HepG2 (cell line): Measurements from ENCODE around the gene EXOC7. TPM values are rescaled to one million over a fixed set of nuclear protein-coding genes. Genes with fewer than 3 reads are reported as not detected.
A peak's percentile ranks its signal among the peaks of the same experiment; 100 is the strongest.

Experiments
- CENPT ChIP-seq: sonication (generic); formaldehyde crosslinking; IDR thresholded peaks from 2 replicates; pipeline ENCODE4 v1.8.0; 2022; ENCODE audit warnings: low read depth, mild to moderate bottlenecking, moderate library complexity, missing genetic modification reagents
- ERF ChIP-seq: IDR thresholded peaks from 2 replicates; pipeline ENCODE4 v1.6.1; 2018; ENCODE audit warnings: missing biosample characterization, missing genetic modification reagents
- FOXM1 ChIP-seq: sonication (generic); formaldehyde crosslinking; IDR thresholded peaks from 2 replicates; pipeline ENCODE4 v1.5.0; 2020; ENCODE audit warnings: missing genetic modification reagents
- GLMP ChIP-seq: sonication (generic); formaldehyde crosslinking; IDR thresholded peaks from 2 replicates; pipeline ENCODE4 v1.9.0; 2021; ENCODE audit warnings: missing genetic modification reagents, mild to moderate bottlenecking, borderline replicate concordance
- ISX ChIP-seq: sonication (generic); formaldehyde crosslinking; conservative IDR thresholded peaks from 2 replicates; pipeline ENCODE4 v1.5.0; 2020; ENCODE audit warnings: missing genetic modification reagents
- KDM5A ChIP-seq: fragments of 200-600 bp; sonication (generic); IDR thresholded peaks from 2 replicates; pipeline ENCODE4 v1.7.0; 2018; ENCODE audit warnings: antibody characterized with exemption, mild to moderate bottlenecking, low read length, borderline replicate concordance
- NR2F6 ChIP-seq, 2 experiments: IDR thresholded peaks; 2 replicates each; pipeline ENCODE4 v1.6.1; 2016; ENCODE audit warnings: antibody characterized with exemption in 1 of 2, mild to moderate bottlenecking in 1 of 2
- PBX2 ChIP-seq: IDR thresholded peaks from 2 replicates; pipeline ENCODE4 v1.6.1; 2016; ENCODE audit warnings: control low read depth
- PRDM15 ChIP-seq: sonication (generic); formaldehyde crosslinking; IDR thresholded peaks from 2 replicates; pipeline ENCODE4 v1.4.0; 2020; ENCODE audit warnings: missing genetic modification reagents
- RAD51 ChIP-seq: fragments of 450-650 bp; IDR thresholded peaks from 2 replicates; pipeline ENCODE4 v1.6.1; 2016; ENCODE audit warnings: borderline replicate concordance
- SMC3 ChIP-seq: IDR thresholded peaks from 2 replicates; pipeline ENCODE4 v1.6.1; 2011; ENCODE audit warnings: low read length, improper control_type of control experiment
- ZFP82 ChIP-seq: sonication (generic); formaldehyde crosslinking; IDR thresholded peaks from 2 replicates; pipeline ENCODE4 v1.5.1; 2020; ENCODE audit warnings: mild to moderate bottlenecking, missing genetic modification reagents, borderline replicate concordance
- ZNF143 ChIP-seq: sonication (generic); formaldehyde crosslinking; IDR thresholded peaks from 2 replicates; pipeline ENCODE4 v1.4.0; 2020; ENCODE audit warnings: missing genetic modification reagents
- ZNF20 ChIP-seq: sonication (generic); formaldehyde crosslinking; IDR thresholded peaks from 2 replicates; pipeline ENCODE4 v1.4.0; 2020; ENCODE audit warnings: mild to moderate bottlenecking, moderate library complexity, missing genetic modification reagents
- ZNF367 ChIP-seq: sonication (generic); formaldehyde crosslinking; IDR thresholded peaks from 2 replicates; pipeline ENCODE4 v1.4.0; 2020; ENCODE audit warnings: missing genetic modification reagents, borderline replicate concordance
- ZNF512B ChIP-seq: sonication (generic); formaldehyde crosslinking; IDR thresholded peaks from 2 replicates; pipeline ENCODE4 v1.5.1; 2020; ENCODE audit warnings: missing genetic modification reagents, mild to moderate bottlenecking, borderline replicate concordance
- ZNF83 ChIP-seq: sonication (generic); formaldehyde crosslinking; IDR thresholded peaks from 2 replicates; pipeline ENCODE4 v1.4.0; 2020; ENCODE audit warnings: missing genetic modification reagents, mild to moderate bottlenecking, borderline replicate concordance
- ZNF891 ChIP-seq: sonication (generic); formaldehyde crosslinking; IDR thresholded peaks from 2 replicates; pipeline ENCODE4 v1.5.0; 2020; ENCODE audit warnings: mild to moderate bottlenecking, missing genetic modification reagents
- polyA plus RNA-seq, 8 experiments: library from polyadenylated mRNA; depleted of rRNA in 3 of 8; stranded (reverse) in 7 of 8; unstranded in 1 of 8; fragments of >200 nt; fragmentation: Illumina TruSeq in 4 of 8; extraction: Trizol in 4 of 8; gene quantifications; 2 replicates each; pipeline versions ENCODE4 v1.2.1 to v1.2.3, GENCODE V29; 2011 to 2016; ENCODE audit warnings: low read depth in 4 of 8, missing spikeins in 1 of 8, mixed read lengths in 1 of 8; ENCODE audit not compliant: insufficient read depth in 1 of 8
- total RNA-seq, 5 experiments: library from RNA; depleted of rRNA; stranded (reverse); fragments of >200 nt; fragmentation: Illumina TruSeq; extraction: Trizol; gene quantifications; 2 replicates each; pipeline ENCODE4 v1.2.3, GENCODE V29; 2016; ENCODE audit warnings: low read depth in 1 of 5
- TF ChIP-seq, protein P1 (sequence below): sonication (generic); formaldehyde crosslinking; IDR thresholded peaks from 2 replicates; pipeline ENCODE4 v1.4.0; 2020; ENCODE audit warnings: mild to moderate bottlenecking, missing genetic modification reagents, borderline replicate concordance

Gene EXOC7
- total and polyA plus RNA-seq, 2 of the 13 experiments (the other 11 are each of a cell fraction or from before 2014, with no cell fraction given) = 86.9 to 116 TPM

- 0 out of 2 replicates have a peak, but pooled peaks have one; percentile 3 for TF ChIP-seq ZNF143 (CRISPR knock-in tag)
- no peak; the same call in 1 of the 2 replicates for TF ChIP-seq ZNF891 (CRISPR knock-in tag)
- TF ChIP-seq ZNF367 (CRISPR knock-in tag) = no peak
- TF ChIP-seq FOXM1 (CRISPR knock-in tag) = no peak
- no peak for TF ChIP-seq ZNF20 (CRISPR knock-in tag)
- TF ChIP-seq RAD51 = no peak
- no peak for TF ChIP-seq NR2F6 (IDR thresholded peaks at IDR 0.05)
- no peak for TF ChIP-seq NR2F6 (CRISPR knock-in tag; IDR thresholded peaks at IDR 0.05)
- 0 out of 2 replicates have a peak, but pooled peaks have one; percentile 12 for TF ChIP-seq CENPT
- peak; percentile 80; the same call in 1 of the 2 replicates for TF ChIP-seq ZNF512B (CRISPR knock-in tag)
- no peak for TF ChIP-seq SMC3
- no peak for TF ChIP-seq ZFP82 (CRISPR knock-in tag)
- no peak for TF ChIP-seq ERF (CRISPR knock-in tag)
- TF ChIP-seq, protein P1, sequence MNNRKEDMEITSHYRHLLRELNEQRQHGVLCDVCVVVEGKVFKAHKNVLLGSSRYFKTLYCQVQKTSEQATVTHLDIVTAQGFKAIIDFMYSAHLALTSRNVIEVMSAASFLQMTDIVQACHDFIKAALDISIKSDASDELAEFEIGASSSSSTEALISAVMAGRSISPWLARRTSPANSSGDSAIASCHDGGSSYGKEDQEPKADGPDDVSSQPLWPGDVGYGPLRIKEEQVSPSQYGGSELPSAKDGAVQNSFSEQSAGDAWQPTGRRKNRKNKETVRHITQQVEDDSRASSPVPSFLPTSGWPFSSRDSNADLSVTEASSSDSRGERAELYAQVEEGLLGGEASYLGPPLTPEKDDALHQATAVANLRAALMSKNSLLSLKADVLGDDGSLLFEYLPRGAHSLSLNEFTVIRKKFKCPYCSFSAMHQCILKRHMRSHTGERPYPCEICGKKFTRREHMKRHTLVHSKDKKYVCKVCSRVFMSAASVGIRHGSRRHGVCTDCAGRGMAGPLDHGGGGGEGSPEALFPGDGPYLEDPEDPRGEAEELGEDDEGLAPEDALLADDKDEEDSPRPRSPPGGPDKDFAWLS (CRISPR knock-in tag) = no peak
- no peak for TF ChIP-seq PBX2 (CRISPR knock-in tag)
- 0 out of 2 replicates have a peak, but pooled peaks have one; percentile 60 for TF ChIP-seq GLMP (CRISPR knock-in tag)
- no peak for TF ChIP-seq KDM5A
- TF ChIP-seq ISX (CRISPR knock-in tag) = no peak
- no peak for TF ChIP-seq PRDM15 (CRISPR knock-in tag)
- 0 out of 2 replicates have a peak, but pooled peaks have one; percentile 32 for TF ChIP-seq ZNF83 (CRISPR knock-in tag)
Measured at GRCh38 chr17:76079535-76079955, 24.0 kb downstream of the EXOC7 start (continued).
